HepG2 (cell line): ENCODE data around the gene VASN. TPM values are rescaled to one million over a fixed set of nuclear protein-coding genes. Genes with fewer than 3 reads are reported as not detected.

Experiments used
- ATAC-seq: fragments of 200-7000 bp; cut with Tn5 transposase; 3 replicates; pipeline ENCODE4 v1.9.1; 2020; ENCODE audit warnings: mild to moderate bottlenecking, moderate library complexity
- BruUV-seq: library from RNA; stranded (reverse); fragments of 400-500 nt; replicated peaks from 2 replicates; lab custom pipeline; 2021; lab: Mats Ljungman, UMichigan
- CTCF ChIA-PET: fragments of 300-600 bp; formaldehyde crosslinking; extraction: SDS; loops from one replicate; lab custom pipeline; 2021; ENCODE audit warnings: low total read pairs, inconsistent platforms, low intra/inter-chr PET ratio; lab: Yijun Ruan, JAX
- POLR2A ChIA-PET: fragments of 350-600 bp; sonication (Branson Sonifier 250); formaldehyde crosslinking; loops from one replicate; lab custom pipeline; 2020; ENCODE audit warnings: antibody characterized with exemption, inconsistent platforms; lab: Yijun Ruan, JAX
- DNase-seq: peaks from one replicate; pipeline ENCODE4 v3.0.0-alpha.2; 2015; ENCODE audit warnings: low spot score
- FAIRE-seq: peaks from 3 replicates; lab custom pipeline; 2011; peaks lifted over from hg19 to GRCh38; lab: Jason Lieb, UNC
- H2AFZ ChIP-seq: one replicate; pipeline ENCODE4 v1.6.1; 2011; ENCODE audit warnings: low read length, inconsistent platforms
- H3K27ac ChIP-seq: fragments of 300-600 bp; 3 replicates; pipeline ENCODE4 v1.8.0; 2011; ENCODE audit warnings: mixed run types, mild to moderate bottlenecking, mixed read lengths, low read length, inconsistent platforms; ENCODE audit not compliant: insufficient read depth; ENCODE audit errors: extremely low read length
- H3K27me3 ChIP-seq, 2 experiments: fragments of 200-600 bp in 1 of 2; 2 replicates in 1 of 2; 3 replicates in 1 of 2; pipeline versions ENCODE4 v1.6.0 to v1.8.0; 2011; ENCODE audit warnings: low read length in 2 of 2, mild to moderate bottlenecking in 2 of 2, moderate library complexity in 2 of 2, inconsistent platforms in 1 of 2; ENCODE audit not compliant: insufficient read depth in 2 of 2, control insufficient read depth in 1 of 2
- H3K36me3 ChIP-seq, 2 experiments: fragments of 200-600 bp in 1 of 2; replicated peaks in 1 of 2; 2 replicates in 1 of 2; 3 replicates in 1 of 2; pipeline versions ENCODE4 v1.5.1 to v1.8.0; 2011; ENCODE audit warnings: low read length in 2 of 2, inconsistent platforms in 1 of 2; ENCODE audit not compliant: insufficient read depth in 2 of 2, control insufficient read depth in 1 of 2
- H3K4me1 ChIP-seq: 2 replicates; pipeline ENCODE4 v1.5.1; 2012; ENCODE audit warnings: low read length, inconsistent platforms; ENCODE audit not compliant: insufficient read depth
- H3K4me2 ChIP-seq: 2 replicates; pipeline ENCODE4 v1.6.0; 2011; ENCODE audit warnings: low read depth, low read length, inconsistent platforms
- H3K4me3 ChIP-seq, 3 experiments: fragments of 200-600 bp in 1 of 3; sonication (generic), shearing (Covaris generic) in 1 of 3; replicated peaks in 1 of 3; 2 replicates each; pipeline ENCODE4 v1.5.1; 2011 to 2016; ENCODE audit warnings: low read length in 3 of 3, inconsistent platforms in 2 of 3, low read depth in 2 of 3, mild to moderate bottlenecking in 2 of 3, control low read depth in 1 of 3, mixed read lengths in 1 of 3; ENCODE audit not compliant: insufficient read depth in 1 of 3
- H3K79me2 ChIP-seq: one replicate; pipeline ENCODE4 v1.6.1; 2011; ENCODE audit warnings: low read length, inconsistent platforms; ENCODE audit not compliant: insufficient read depth
- H3K9ac ChIP-seq: 2 replicates; pipeline ENCODE4 v1.6.0; 2011; ENCODE audit warnings: mild to moderate bottlenecking, low read depth, low read length, inconsistent platforms; ENCODE audit not compliant: insufficient read depth
- H3K9me3 ChIP-seq: 2 replicates; pipeline ENCODE4 v1.5.1; 2012; ENCODE audit warnings: mild to moderate bottlenecking, low read length
- H4K20me1 ChIP-seq: 2 replicates; pipeline ENCODE4 v1.6.0; 2011; ENCODE audit warnings: inconsistent platforms, mild to moderate bottlenecking, low read length, moderate library complexity; ENCODE audit not compliant: insufficient read depth
- CSRNP1 ChIP-seq: sonication (generic); formaldehyde crosslinking; IDR thresholded peaks from 2 replicates; pipeline ENCODE4 v1.8.1; 2023; ENCODE audit warnings: mild to moderate bottlenecking, missing genetic modification reagents
- IRF2 ChIP-seq: IDR thresholded peaks from 2 replicates; pipeline ENCODE4 v1.6.1; 2018; ENCODE audit warnings: missing genetic modification reagents, missing compliant biosample characterization
- JUN ChIP-seq: sonication (generic); formaldehyde crosslinking; IDR thresholded peaks from 2 replicates; pipeline ENCODE4 v1.4.0; 2020; ENCODE audit warnings: mild to moderate bottlenecking, missing genetic modification reagents
- JUNB ChIP-seq: sonication (generic); formaldehyde crosslinking; IDR thresholded peaks from 2 replicates; pipeline ENCODE4 v1.8.0; 2022; ENCODE audit warnings: missing genetic modification reagents, mild to moderate bottlenecking, borderline replicate concordance
- NR2F1 ChIP-seq, 2 experiments: fragments of 450-650 bp in 1 of 2; formaldehyde crosslinking in 1 of 2; IDR thresholded peaks; 2 replicates each; pipeline versions ENCODE4 v1.5.0 to v1.6.1; 2016 to 2020; ENCODE audit warnings: mild to moderate bottlenecking in 1 of 2, missing compliant biosample characterization in 1 of 2, missing genetic modification reagents in 1 of 2, moderate library complexity in 1 of 2
- PRDM10 ChIP-seq: sonication (generic); formaldehyde crosslinking; IDR thresholded peaks from 2 replicates; pipeline ENCODE4 v1.4.0; 2020; ENCODE audit warnings: low read depth, missing genetic modification reagents
- ZBTB2 ChIP-seq: sonication (generic); formaldehyde crosslinking; IDR thresholded peaks from 2 replicates; pipeline ENCODE4 v1.8.0; 2022; ENCODE audit warnings: low read depth, missing genetic modification reagents
- ZBTB3 ChIP-seq: sonication (generic); formaldehyde crosslinking; IDR thresholded peaks from 2 replicates; pipeline ENCODE4 v1.4.0; 2020; ENCODE audit warnings: low read depth, mild to moderate bottlenecking, moderate library complexity, missing genetic modification reagents, borderline replicate concordance
- ZFAT ChIP-seq: sonication (generic); formaldehyde crosslinking; conservative IDR thresholded peaks from 2 replicates; pipeline ENCODE4 v1.8.1; 2023; ENCODE audit warnings: missing genetic modification reagents, inconsistent platforms
- ZNF224 ChIP-seq: sonication (generic); formaldehyde crosslinking; IDR thresholded peaks from 2 replicates; pipeline ENCODE4 v1.5.0; 2020; ENCODE audit warnings: mild to moderate bottlenecking, missing genetic modification reagents
- ZNF670 ChIP-seq: sonication (generic); formaldehyde crosslinking; IDR thresholded peaks from 2 replicates; pipeline ENCODE4 v1.8.0; 2022; ENCODE audit warnings: mild to moderate bottlenecking, missing genetic modification reagents, borderline replicate concordance
- WGBS: methylation state at CpG from one replicate; pipeline ENCODE4 v1.1.6; 2017; ENCODE audit warnings: low lambda C conversion rate; 5-methylcytosine and 5-hydroxymethylcytosine counted together
- in situ Hi-C: cut with HindIII; loops from 2 replicates; pipeline ENCODE4 v1.10.0; 2017; ENCODE audit warnings: low pct_unique_long_range_greater_than_20kb; ENCODE audit not compliant: extremely low pct_ligation_motif_present
- intact Hi-C: fragments of 100-400 bp; cut with micrococcal nuclease; formaldehyde crosslinking; loops from one replicate; pipeline ENCODE4 v1.10.0; 2022; ENCODE audit not compliant: unreplicated experiment
- polyA plus RNA-seq, 8 experiments: library from polyadenylated mRNA; depleted of rRNA in 3 of 8; stranded (reverse) in 7 of 8; unstranded in 1 of 8; fragments of >200 nt; fragmentation: Illumina TruSeq in 4 of 8; extraction: Trizol in 4 of 8; gene quantifications; 2 replicates each; pipeline versions ENCODE4 v1.2.1 to v1.2.3, GENCODE V29; 2011 to 2016; ENCODE audit warnings: low read depth in 4 of 8, missing spikeins in 1 of 8, mixed read lengths in 1 of 8; ENCODE audit not compliant: insufficient read depth in 1 of 8
- total RNA-seq, 5 experiments: library from RNA; depleted of rRNA; stranded (reverse); fragments of >200 nt; fragmentation: Illumina TruSeq; extraction: Trizol; gene quantifications; 2 replicates each; pipeline ENCODE4 v1.2.3, GENCODE V29; 2016; ENCODE audit warnings: low read depth in 1 of 5

VASN gene
- total and polyA plus RNA-seq, 2 of the 13 experiments (the other 11 are each of a cell fraction or from before 2014, with no cell fraction given), result 8.4 to 18.2 TPM

- FAIRE-seq (no peak), DNase-seq (no peak), ATAC-seq (no peak)
- intact Hi-C loops (no loop called here), in situ Hi-C loops (no loop called here)
- no TSS peak for BruUV-seq
- no peak overlapping the region for H3K4me3 ChIP-seq
- H3K9me3 ChIP-seq, result no peaks in the 10 kb centered on the region
- H3K4me1 ChIP-seq, result peaks cover 20% of the 10 kb centered on the region
- H3K9ac ChIP-seq, result 0 out of 2 replicates have a peak overlapping the region, but pooled peaks have one; percentile 80
- peaks cover 14% of the 10 kb centered on the region for H3K79me2 ChIP-seq
- no peak overlapping the region for H3K27ac ChIP-seq
- peak overlapping the region; percentile 100; the same call in 1 of the 2 replicates for H3K4me2 ChIP-seq
- no peaks in the 10 kb centered on the region; a peak in 1 of 5 replicates for H3K27me3 ChIP-seq
- WGBS, result 88% methylated on average over 7 of the region's 7 CpGs
- H3K36me3 ChIP-seq, result peaks cover 4 to 15% of the 10 kb centered on the region in 2 experiments; a peak in 3 of 5 replicates
- POLR2A ChIA-PET, result interaction anchor here (1.2 to 1.8 kb wide), 4 partner anchors 41 to 48 kb away, joined by 3 to 8 read pairs (median 5); no protein-coding TSS in a partner anchor
- CTCF ChIA-PET, result no interaction called here
- no peaks in the 10 kb centered on the region for H4K20me1 ChIP-seq
- H2AFZ ChIP-seq, result no peak overlapping the region
- TF ChIP-seq JUN, result no peak
- TF ChIP-seq PRDM10, result no peak
- no peak for TF ChIP-seq IRF2 (CRISPR knock-in tag)
- TF ChIP-seq ZBTB3 (CRISPR knock-in tag), result no peak
- TF ChIP-seq ZNF670 (CRISPR knock-in tag), result no peak
- no peak for TF ChIP-seq JUNB (CRISPR knock-in tag)
- no peak for TF ChIP-seq CSRNP1 (CRISPR knock-in tag)
- TF ChIP-seq ZFAT (CRISPR knock-in tag), result no peak
- TF ChIP-seq ZBTB2, result no peak
- no peak for TF ChIP-seq NR2F1 (CRISPR knock-in tag; IDR thresholded peaks at IDR 0.05)
- TF ChIP-seq ZNF224 (CRISPR knock-in tag), result no peak
Measured at GRCh38 chr16:4414187-4414917, 42.7 kb downstream of the VASN start.
